Measurements from ENCODE around the gene APPL2. TPM values are rescaled to one million over a fixed set of nuclear protein-coding genes. Genes with fewer than 3 reads are reported as not detected.

Gene APPL2, protein sequence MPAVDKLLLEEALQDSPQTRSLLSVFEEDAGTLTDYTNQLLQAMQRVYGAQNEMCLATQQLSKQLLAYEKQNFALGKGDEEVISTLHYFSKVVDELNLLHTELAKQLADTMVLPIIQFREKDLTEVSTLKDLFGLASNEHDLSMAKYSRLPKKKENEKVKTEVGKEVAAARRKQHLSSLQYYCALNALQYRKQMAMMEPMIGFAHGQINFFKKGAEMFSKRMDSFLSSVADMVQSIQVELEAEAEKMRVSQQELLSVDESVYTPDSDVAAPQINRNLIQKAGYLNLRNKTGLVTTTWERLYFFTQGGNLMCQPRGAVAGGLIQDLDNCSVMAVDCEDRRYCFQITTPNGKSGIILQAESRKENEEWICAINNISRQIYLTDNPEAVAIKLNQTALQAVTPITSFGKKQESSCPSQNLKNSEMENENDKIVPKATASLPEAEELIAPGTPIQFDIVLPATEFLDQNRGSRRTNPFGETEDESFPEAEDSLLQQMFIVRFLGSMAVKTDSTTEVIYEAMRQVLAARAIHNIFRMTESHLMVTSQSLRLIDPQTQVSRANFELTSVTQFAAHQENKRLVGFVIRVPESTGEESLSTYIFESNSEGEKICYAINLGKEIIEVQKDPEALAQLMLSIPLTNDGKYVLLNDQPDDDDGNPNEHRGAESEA
- total RNA-seq: 10 to 100 TPM; 18.2 to 19.2 TPM
- long read RNA-seq, transcript APPL2-201 (21 exons, 3,239 nt): major isoform, 27 of 38 reads
- long read RNA-seq, partial matches to known transcripts: 6 of 38 reads
- long read RNA-seq, other reads (novel, unspliced or antisense): 4 of 38 reads

DNA sequence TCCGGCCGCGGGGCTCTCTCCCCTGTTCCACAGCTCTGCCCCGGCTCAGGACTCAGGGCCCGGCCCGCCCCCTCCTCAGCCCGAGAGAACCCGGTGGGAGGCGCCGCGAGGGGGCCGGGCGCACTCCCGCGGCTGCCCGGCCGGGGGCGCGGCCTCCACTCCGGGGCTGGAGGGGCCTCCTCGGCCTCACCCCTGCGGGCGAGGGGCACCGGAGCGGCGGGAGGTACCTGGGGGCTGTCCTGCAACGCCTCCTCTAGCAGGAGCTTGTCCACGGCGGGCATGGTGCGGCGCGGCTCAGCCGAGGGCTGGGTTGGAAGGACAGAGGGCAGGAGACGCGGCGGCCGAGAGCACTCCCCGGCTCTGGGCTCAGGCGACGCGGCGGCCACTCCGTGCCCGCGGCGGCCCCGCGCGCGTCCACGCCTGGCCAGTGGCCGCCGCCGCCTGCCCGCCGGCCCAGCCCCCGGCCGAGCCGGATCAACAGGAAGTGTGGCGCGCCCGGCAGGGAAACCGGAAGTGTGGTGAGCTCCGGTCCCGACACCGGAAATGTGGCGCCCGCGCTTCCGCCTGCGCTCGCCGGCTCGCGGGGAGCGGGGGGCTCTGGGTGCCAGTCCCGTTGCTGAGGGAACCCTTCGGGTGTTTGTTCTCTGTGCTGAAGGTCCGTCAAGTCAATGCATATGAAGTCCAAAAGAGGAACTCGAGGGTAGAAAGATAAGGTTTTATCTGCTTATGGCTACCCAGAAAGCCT, at the start of gene APPL2:
Gene APPL2, minus strand, starts transcription at position 443 of the 745 bp plus-strand sequence. Its CDS starts 162 bp downstream, at position 281.
- intact Hi-C loops (cut with DNase I): no loop called here
- ATAC-seq (peak; percentile 97), DNase-seq (peak; percentile 95)

DNA sequence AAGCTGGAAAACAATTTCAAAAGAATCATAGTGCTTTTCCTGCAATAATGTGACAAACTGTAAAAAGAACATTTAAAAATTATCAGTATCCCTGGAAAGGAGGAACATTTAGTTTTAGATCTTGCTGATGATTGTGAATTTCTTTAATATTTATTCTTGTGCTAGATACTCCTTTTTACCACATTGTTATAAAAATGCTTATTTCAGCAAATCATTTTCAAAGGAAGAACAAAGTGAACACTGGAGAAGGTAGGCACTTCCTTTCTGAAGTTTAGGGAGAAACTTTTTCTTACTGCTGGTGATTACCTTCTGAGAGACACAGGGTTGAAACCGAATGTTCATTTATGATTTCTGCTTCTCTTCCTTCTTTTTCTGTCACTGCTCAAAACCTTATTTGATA, 49.4 kb upstream of the APPL2 start:
- DNase-seq (no peak), ATAC-seq (no peak)
- intact Hi-C loops (cut with DNase I): no loop called here

DNA sequence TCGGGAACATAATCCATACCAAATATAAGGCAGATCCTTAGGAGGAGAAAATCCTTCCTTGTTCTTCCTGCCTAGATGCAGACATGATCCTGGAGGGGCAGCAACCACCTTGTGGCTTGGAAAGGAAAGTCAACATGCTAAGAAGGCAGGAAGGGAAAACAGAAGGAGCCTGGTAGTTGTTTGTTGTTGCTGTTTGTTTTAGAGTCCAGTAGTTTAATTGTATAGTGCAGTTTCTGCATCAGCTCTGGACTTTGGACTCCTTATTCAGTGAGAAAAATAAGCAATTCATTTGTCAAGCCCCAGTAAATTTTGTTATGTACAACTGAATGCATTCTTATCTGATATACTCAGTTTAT, 45.7 kb upstream of the APPL2 start:
- DNase-seq (no peak), ATAC-seq (no peak)
- intact Hi-C loops (cut with DNase I): no loop called here

DNA sequence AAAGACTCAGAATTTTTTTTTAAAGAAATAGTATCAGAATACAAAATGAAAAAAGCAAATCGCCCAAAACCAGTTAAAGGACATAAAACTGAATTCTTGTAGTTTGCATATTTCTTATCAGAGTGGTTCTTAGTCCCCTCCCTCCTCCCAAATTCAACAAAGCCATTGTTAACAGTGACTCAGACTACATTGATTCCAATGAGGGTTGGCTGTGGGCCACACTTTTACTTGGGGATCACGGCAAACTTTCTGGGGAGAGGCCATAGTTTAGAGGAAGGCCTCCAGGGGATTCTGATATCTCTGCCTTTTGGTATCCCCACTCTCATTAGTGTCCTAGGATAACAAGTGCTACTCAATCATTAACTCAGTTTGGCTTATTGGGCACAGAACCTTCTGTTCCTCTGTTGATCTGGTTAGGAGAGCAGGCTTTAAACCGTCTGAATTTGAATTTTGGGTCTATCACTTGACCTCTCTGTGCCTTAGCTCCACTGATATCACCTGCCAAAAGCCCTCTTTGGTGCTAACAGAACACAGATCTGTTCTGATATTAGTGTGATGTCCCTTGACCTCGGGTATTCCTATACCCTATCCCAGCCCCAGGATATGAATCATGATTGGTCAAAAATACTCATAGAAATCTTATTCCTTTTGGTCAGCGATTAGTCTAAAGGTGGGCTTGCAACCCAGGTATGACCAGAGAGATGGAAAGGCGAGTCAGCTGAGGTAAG, 45.2 kb upstream of the APPL2 start:
- intact Hi-C loops (cut with DNase I): no loop called here
- DNase-seq (no peak), ATAC-seq (no peak)

DNA sequence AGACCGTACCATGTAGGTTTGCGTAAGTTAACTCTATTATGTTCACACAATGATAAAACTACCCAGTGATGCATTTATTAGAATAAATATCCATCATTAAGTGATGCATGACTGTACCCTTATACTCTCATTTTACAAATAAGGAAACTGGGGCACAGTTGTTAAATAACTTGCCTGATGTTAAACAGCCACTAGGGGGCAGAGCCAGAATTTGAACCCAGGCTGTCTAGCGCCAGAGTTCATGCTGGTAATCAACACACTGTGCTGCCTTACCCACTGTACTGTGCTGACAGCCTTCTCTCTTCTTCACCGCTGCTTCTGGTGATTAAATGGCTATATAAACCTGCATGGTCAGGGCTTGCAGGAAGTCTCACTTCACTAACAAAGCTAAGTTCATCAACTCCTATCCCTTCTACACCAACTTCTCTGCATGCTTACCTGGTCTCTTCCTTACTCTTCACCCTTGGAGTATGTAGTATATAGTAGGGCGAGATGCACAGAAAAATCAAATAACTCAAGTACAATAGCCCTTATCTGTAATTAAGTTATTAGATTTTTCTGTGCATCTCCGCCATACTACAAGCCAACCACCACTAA, 43.6 kb upstream of the APPL2 start:
- ATAC-seq: peak; percentile 55 to 74
- intact Hi-C loops (cut with DNase I): loop anchor here in 1 of 2 donors (5.0 kb wide), 1 partner anchor 103 kb away; no protein-coding TSS in a partner anchor
- DNase-seq: peak; percentile 33

DNA sequence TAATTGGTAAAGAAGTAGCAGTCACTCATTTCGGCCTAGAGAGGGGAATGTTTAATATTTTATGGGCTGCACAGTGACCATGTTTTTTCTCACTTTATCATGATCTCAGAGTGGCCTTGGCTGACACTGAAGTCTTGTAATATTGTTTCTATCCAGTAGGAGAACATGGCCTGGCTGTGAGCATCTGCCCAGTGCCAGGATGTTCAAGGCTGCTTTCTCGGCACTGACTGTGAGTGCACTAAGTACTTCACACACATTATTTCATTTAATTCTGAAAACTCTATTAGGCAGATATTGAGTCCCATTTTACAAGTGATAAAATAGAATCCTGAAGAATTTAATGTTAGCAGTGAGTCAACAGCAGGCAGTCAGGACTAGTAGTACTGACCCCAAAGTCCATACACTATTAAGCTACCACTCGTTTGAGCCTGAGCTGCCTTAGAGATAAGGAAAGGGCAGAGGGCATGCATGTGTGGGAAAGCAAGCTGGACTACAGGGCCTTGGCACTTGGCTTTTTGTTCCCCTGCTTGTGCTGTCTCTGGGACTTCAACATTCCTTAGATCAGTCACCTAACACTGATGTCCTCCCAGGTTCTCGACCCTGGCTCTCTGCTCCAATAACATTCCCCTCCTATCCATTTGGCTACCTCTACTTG, 42.2 kb upstream of the APPL2 start:
- intact Hi-C loops (cut with DNase I): loop anchor here in 1 of 2 donors (5.0 kb wide), 1 partner anchor 104 kb away; no protein-coding TSS in a partner anchor
- no peak for ATAC-seq
- DNase-seq: no peak

DNA sequence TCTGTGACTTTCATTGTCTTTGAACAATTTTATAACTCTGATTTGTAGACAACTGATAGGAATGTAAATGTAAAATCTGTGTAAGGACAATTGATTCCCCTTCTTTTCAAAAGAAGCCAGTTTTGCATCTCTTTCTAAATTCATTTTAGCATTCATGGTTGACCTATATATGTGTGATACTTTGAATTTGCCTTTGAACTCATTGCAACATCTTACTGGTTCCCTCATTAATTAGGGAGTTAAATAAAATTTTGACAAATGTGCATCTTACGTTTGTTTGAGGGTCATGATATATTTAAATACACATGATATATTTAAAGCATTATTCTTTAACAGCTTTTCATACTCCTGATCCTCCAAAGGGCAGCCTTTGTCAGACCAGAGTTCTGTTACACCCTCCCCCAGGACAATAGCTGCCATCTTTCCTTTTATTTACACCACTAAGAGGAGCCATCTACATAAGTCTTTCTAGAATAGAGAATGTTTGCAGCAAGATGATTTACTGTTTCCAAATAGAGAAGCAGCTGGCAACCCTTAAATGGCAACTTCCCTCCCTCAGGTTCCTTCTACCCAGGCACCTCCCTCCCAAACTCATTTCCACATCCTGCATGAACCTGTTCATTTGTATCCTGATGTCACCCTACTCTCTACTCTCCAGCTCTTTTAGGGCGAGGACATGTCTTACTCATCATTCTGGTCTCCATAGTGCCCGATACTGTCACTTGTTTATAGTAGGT, 40.2 kb upstream of the APPL2 start:
- ATAC-seq: no peak
- intact Hi-C loops (cut with DNase I): loop anchor here in 1 of 2 donors (5.0 kb wide), 1 partner anchor 106 kb away; no protein-coding TSS in a partner anchor
- no peak for DNase-seq

DNA sequence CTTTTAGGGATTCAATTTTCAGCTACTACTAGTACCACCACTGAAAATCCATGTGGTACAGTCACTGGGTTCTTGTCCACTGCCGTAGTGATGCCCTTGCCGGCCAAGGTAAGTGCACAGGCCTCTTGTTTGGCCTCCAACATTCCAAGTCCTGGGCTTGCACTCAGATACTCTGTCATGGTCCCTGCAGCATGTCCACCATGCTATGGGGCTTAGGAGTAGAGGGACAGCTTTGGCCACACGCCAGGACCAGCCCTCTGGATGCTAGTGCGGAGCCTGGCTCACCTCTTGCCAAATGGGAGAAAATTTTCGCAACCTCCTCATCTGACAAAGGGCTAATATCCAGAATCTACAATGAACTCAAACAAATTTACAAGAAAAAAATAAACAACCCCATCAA, 38.6 kb upstream of the APPL2 start:
- intact Hi-C loops (cut with DNase I): no loop called here

DNA sequence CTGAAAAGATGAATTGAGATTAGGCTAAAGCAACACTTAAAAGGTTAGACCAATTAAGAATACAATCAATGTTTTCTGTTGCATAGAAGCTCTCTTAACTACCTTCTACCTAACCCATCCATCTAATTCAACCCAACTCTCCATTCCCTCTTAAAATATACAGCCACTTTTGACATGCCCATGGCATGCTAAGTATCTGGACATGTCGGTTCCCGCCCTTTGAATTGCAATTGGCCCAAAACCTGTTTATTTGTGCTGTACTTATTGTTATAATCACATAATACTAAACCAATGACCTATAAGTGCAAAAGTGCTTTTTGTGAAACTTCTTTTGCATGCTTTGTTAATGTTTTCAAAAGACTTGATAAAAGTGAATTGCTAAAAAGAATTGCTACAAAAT, 37.6 kb upstream of the APPL2 start:
- DNase-seq (no peak), ATAC-seq (no peak)
- intact Hi-C loops (cut with DNase I): no loop called here

More for the DNA sequence above, 38.6 kb upstream of the APPL2 start:
- DNase-seq: no peak
- ATAC-seq: no peak

DNA sequence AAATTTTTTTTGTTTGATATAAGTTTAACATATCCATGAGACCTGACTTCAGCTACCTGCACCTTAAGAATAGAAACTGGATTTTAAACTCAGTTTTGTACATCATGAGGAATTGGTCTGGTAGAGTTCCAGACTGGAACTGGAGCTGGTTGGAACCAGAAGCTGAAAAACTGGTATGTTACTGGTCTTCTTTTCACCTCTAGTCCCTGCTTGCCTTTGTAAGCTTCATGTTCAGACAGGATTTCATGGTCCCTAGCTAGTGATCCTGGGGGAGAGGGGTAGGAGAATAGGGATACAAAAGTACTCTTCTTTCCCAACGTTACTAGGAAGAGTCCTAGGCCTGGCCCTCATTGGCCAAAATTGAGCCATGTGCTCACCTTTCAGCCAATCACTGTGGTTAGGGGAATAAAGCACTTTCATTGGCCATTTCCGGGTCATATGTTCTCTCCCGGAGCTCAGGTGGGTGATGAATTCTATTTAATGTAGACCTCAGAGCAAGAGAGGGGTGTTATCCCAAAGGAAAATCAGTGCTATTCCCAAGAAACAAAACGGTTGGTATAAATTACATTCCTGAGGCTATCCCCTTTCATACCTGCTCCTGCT, 36.9 kb upstream of the APPL2 start:
- intact Hi-C loops (cut with DNase I): no loop called here
- no peak for ATAC-seq
- DNase-seq: no peak

DNA sequence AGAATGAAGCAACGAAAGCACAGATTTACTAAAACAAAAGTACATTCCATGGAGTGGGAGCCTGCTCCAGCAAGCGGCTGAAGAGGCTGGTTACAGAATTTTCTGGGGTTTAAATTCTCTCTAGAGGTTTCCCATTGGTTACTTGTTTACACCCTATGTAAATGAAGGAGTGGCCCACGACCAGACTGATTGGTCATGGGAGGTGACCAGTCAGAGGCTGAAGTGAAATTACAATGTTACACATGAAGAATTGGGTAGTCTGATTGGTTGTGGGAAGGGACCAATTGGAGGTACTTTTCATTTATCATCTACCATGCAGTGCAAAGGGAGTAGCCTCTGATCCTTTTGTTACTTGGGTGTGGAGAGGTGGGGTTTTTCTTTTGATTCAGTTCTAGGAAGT, 36.2 kb upstream of the APPL2 start:
- intact Hi-C loops (cut with DNase I): no loop called here
- DNase-seq: no peak
- no peak for ATAC-seq

DNA sequence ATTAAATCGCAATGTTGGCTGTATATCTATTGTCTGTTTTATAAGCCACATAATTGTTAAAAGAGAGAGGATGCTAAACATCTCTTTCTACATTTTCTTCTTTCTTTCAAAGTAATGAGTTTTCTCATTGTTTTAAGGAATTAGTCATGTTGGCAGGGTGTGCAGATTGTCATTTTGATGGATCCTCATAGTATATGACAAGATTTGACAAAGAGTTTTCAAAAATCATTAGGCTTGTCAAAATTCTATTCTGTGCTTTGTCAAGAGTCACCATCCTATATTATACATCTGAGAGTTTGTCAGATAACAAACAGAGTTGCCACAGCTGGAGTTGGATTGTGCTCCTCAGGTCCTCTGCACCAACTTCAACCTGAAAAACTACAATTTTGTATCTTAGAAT, 35.4 kb upstream of the APPL2 start:
- no peak for ATAC-seq
- no peak for DNase-seq
- intact Hi-C loops (cut with DNase I): no loop called here

DNA sequence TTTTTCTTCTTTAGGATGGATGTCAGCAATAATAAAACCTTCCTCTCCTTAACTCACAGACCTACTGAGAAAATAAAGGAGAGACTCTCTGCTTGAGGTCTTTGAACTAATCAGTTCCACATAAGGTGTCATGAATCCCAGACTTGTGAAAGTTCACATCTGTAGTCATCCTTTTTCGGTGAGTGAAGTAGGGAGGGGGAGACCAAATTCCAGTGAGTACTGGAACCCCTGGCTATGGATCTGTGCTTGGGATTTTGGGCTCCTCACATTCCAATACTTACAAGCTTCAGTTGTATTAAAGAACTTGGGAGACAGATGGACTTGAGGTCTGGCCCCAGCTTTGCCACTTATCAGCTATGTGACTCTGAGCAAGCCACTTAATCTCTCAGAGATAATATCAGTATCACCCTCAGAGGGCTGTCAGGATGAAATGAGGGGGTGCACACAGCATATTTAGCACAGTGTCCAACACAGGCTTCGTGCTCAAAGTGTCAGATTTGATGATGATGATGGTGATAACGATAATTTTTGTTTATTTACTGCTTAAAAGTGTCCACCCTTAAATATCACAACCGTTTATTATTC, 34.8 kb upstream of the APPL2 start:
- intact Hi-C loops (cut with DNase I): no loop called here
- DNase-seq (no peak), ATAC-seq (no peak)

DNA sequence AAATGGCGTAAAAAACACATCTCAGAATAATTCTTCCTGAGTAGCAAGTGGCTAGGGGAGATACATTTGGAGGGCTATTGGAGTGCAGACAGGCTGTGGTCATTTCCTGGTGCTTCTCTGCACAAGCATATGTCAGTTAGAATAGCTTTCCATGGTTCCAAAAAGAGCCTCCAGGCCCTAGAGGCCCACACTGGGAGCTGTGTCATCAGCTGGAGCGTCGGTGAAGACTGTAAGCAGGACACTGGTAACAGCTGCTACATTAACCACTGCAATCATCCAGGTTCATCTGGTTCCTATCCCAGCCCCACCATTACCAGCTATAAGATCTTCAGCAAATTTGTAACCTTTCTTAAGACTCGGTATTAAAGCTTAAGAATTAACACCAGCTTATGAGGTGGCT, 31.7 kb upstream of the APPL2 start:
- ATAC-seq (no peak), DNase-seq (no peak)
- intact Hi-C loops (cut with DNase I): no loop called here

DNA sequence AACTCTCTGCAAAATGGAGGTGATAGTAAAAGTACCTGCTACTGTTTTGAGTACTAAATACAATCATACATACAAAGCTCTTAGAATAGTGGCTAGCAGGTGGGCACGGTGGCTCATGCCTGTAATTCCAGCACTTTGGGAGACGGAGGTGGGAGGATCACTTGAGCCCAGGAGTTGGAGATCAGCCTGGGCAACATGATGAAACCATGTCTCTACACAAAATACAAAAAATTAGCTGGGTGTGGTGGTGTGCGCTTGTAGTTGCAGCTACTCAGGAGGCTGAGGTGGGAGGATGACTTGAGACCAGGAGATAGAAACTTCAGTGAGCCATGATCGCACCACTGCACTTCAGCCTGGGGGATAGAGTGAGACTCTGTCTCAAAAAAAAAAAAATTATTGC, 28.8 kb upstream of the APPL2 start:
- intact Hi-C loops (cut with DNase I): no loop called here
- ATAC-seq (no peak), DNase-seq (no peak)

DNA sequence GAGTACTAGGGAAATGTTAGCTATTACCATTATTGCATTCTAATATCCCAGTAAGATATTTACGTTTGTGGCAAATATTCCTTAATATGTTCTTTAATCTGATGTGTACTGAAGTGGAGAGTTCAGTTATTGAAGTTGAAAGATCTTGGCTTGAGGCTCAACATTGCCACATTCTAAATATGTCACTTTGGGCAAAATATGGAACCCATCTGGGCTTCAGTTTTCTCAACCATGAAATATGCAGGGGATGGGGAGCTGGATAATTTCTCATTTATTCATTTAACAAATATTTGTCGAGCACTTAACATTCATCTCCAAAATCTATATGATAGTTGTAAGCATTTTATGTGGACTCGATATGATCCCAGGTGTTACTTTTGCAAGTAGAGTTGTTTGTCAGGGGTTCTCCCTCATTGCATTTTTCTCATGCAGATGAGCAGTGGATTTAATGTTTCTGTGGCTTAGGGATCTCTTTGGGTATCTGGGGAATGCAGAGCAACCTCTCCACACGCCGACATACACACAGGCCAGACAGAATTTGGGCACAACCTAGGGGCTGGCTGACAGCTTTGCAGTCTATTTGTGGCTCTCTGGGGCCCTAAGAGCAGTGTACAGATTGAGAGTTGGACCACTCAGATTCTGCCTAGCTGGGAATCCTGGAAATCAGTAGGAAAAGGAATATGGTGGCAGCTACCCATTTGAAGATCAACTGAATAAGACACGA, 26.6 kb upstream of the APPL2 start:
- ATAC-seq: no peak
- no peak for DNase-seq
- intact Hi-C loops (cut with DNase I): no loop called here
